ENCODE data around the gene NPHP4.
A peak's percentile ranks its signal among the peaks of the same experiment; 100 is the strongest.

DNA sequence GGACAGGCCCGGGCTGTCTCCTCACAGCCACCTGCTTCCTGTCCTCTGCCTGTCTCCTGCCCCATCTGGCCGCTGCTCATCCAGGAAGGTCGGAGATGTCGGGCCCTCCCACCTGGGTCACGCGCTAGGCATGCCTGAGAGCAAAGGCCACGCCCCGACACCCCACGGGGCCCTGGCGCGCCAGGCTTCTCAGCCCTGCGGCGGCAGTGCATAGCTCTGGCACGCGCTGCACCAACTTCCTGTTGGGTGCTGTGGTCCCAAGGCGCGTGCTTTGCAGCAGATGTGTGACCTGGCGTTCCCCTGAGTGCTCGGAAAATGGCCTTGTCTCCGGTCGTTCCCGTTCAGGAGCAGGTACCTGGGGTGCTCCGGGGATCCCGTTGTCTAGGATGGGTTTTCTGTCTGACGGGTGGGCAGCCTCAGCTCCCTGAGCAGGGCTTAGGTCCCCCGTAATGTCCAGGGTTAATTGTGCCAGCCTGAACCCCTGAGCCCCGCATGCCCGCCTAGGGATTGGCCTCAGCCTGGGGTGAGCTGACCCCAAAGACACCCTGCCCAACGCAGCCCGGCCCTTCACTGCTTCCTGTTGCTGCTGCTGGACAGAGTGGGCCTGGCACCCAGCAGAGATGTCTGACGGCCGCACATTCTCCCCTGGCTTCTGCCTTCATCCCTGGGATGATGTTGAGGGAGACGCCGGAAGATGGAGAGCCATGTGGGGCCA, 34.0 kb upstream of the NPHP4 start:
- TF ChIP-seq EZH2 (IDR thresholded peaks at IDR 0.05) (no peak), POLR2AphosphoS5 (IDR thresholded peaks at IDR 0.05; ENCODE audit: borderline replicate concordance, low read depth, low read length) (peak; percentile 78)

All from SK-N-MC (cell line).